Panc1 (cell line): Measurements from ENCODE around the gene MYH10. TPM values are rescaled to one million over a fixed set of nuclear protein-coding genes. Genes with fewer than 3 reads are reported as not detected.

Experiments used
- ATAC-seq: fragments of 200-7000 bp; cut with Tn5 transposase; 2 replicates; pipeline ENCODE4 v1.9.1; 2020; ENCODE audit warnings: mild to moderate bottlenecking, moderate library complexity
- BruUV-seq: library from RNA; stranded (reverse); fragments of 400-500 nt; replicated peaks from 2 replicates; lab custom pipeline; 2021; lab: Mats Ljungman, UMichigan
- CTCF ChIA-PET: fragments of 300-600 bp; sonication (Branson Sonifier 250); formaldehyde crosslinking; loops from one replicate; lab custom pipeline; 2022; ENCODE audit warnings: antibody characterized with exemption; lab: Charles Lee
- POLR2A ChIA-PET: fragments of 300-600 bp; sonication (Branson Sonifier 250); formaldehyde crosslinking; loops from one replicate; lab custom pipeline; 2022; ENCODE audit warnings: antibody characterized with exemption; lab: Charles Lee
- DNase-seq: peaks from one replicate; pipeline ENCODE4 v3.0.0-alpha.2; 2010; ENCODE audit warnings: low read depth, low spot score
- H3K27ac ChIP-seq: 2 replicates; pipeline ENCODE4 v1.5.1; 2011; ENCODE audit warnings: mild to moderate bottlenecking, low read length, inconsistent platforms
- H3K27me3 ChIP-seq: fragments of 200-500 bp; sonication (Bioruptor generic); 2 replicates; pipeline ENCODE4 v1.6.0; 2014; ENCODE audit warnings: low read length, inconsistent platforms; ENCODE audit not compliant: control insufficient read depth, insufficient read depth
- H3K36me3 ChIP-seq: fragments of 200-500 bp; sonication (Bioruptor generic); 2 replicates; pipeline ENCODE4 v1.5.1; 2014; ENCODE audit warnings: inconsistent platforms, mild to moderate bottlenecking, low read length, moderate library complexity; ENCODE audit not compliant: control insufficient read depth, insufficient read depth
- H3K4me1 ChIP-seq: 2 replicates; pipeline ENCODE4 v1.5.1; 2011; ENCODE audit warnings: inconsistent platforms, mild to moderate bottlenecking, low read length, moderate library complexity; ENCODE audit not compliant: control insufficient read depth, insufficient read depth
- H3K4me3 ChIP-seq, 2 experiments: 2 replicates each; pipeline ENCODE4 v1.5.1; 2011 to 2012; ENCODE audit warnings: low read depth in 2 of 2, low read length in 2 of 2, mild to moderate bottlenecking in 2 of 2, inconsistent platforms in 1 of 2, moderate library complexity in 1 of 2
- H3K9me3 ChIP-seq: fragments of 200-500 bp; sonication (Bioruptor generic); 2 replicates; pipeline ENCODE4 v1.5.1; 2014; ENCODE audit warnings: low read depth, mild to moderate bottlenecking, inconsistent platforms, low read length, moderate library complexity; ENCODE audit not compliant: control insufficient read depth, insufficient read depth
- POLR2AphosphoS5 ChIP-seq: IDR thresholded peaks from 2 replicates; pipeline ENCODE4 v1.6.1; 2012; ENCODE audit warnings: mild to moderate bottlenecking, low read depth, low read length, moderate library complexity
- SIN3A ChIP-seq: IDR thresholded peaks from 2 replicates; pipeline ENCODE4 v1.6.1; 2012; ENCODE audit warnings: low read depth, mild to moderate bottlenecking, low read length, moderate library complexity, borderline replicate concordance; ENCODE audit not compliant: insufficient read depth
- TCF7L2 ChIP-seq: IDR thresholded peaks from 2 replicates; pipeline ENCODE4 v1.6.1; 2011; ENCODE audit warnings: mild to moderate bottlenecking, low read depth, low read length, inconsistent platforms
- in situ Hi-C: cut with HindIII; loops from 2 replicates; pipeline ENCODE4 v1.10.0; 2016; ENCODE audit warnings: low sequenced_read_pairs, low pct_unique_long_range_greater_than_20kb
- intact Hi-C: fragments of 100-400 bp; cut with micrococcal nuclease; formaldehyde crosslinking; loops from one replicate; pipeline ENCODE4 v1.10.0; 2022; ENCODE audit not compliant: unreplicated experiment
- total RNA-seq: library from RNA; stranded (reverse); gene quantifications from one replicate; pipeline ENCODE4 v1.2.1, GENCODE V29; 2021; ENCODE audit not compliant: unreplicated experiment
- TF ChIP-seq, protein P1 (sequence below): fragments of 450-650 bp; IDR thresholded peaks from 2 replicates; pipeline ENCODE4 v1.5.1; 2017; ENCODE audit warnings: mild to moderate bottlenecking
- TF ChIP-seq, protein P2 (sequence below), 2 experiments: IDR thresholded peaks; 2 replicates each; pipeline ENCODE4 v1.6.1; 2011 to 2012; ENCODE audit warnings: low read depth in 2 of 2, control low read depth in 1 of 2, low read length in 1 of 2, mild to moderate bottlenecking in 1 of 2, moderate library complexity in 1 of 2; ENCODE audit not compliant: insufficient read depth in 1 of 2

MYH10 gene
- total RNA-seq, 1 experiment from 2014 or later = 36.5 TPM

DNA sequence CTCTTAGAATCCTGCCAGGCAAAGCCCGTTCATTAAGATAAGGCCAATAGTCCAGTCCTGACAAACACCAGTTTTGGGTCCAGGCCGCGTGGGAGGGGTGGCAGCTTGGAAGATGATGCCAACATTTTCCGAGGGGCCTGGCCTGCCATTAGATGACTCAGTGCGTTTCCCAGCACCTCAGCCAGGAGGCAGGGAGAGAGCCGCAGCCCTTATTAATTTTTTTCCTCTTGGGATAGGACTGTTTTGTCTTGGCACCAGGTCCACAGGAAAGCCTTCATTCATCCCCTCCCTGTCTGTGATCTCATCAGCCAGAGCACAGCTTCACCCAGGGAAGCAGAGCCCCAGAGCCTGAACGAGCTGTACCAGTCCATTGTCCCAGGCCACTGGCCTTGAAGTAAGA lies 199.6 kb downstream of the MYH10 start:
- BruUV-seq = no TSS peak
- in situ Hi-C loops = no loop called here
- no peak overlapping the region for H3K27ac ChIP-seq

DNA sequence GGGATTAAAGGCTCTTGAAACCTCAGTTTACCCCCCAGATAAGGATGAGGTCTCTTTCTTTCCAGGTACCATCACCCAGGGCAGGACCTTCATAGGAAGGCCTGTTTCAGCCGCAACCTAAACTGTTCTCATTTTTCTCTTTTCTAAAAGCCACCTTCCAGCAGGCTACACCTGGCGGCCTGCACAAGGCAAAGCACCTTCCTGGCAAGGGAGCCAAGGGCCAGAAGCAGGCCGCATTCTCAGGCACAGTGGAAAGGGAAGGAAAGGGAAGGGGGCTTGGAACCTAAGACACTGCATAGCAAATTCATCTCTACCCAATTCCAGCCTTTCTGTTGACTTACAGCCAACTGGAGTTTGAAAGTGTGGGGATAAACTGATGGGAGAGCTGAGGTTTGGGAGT lies 203.7 kb downstream of the MYH10 start:
- intact Hi-C loops = no loop called here
- DNase-seq (no peak), ATAC-seq (no peak)
- ChIA-PET POLR2A (no interaction called here), CTCF (interaction anchor here (0.6 kb wide), 1 partner anchor 331 kb away, joined by 3 read pairs; no protein-coding TSS in a partner anchor)
- no TSS peak for BruUV-seq
- Histone ChIP-seq H3K4me3 (no peak overlapping the region), H3K36me3 (no peaks in the 10 kb centered on the region), H3K9me3 (no peaks in the 10 kb centered on the region), H3K27me3 (no peaks in the 10 kb centered on the region; the same call in 1 of the 2 replicates), H3K4me1 (no peaks in the 10 kb centered on the region), H3K27ac (no peak overlapping the region)
- TF ChIP-seq, protein P1, sequence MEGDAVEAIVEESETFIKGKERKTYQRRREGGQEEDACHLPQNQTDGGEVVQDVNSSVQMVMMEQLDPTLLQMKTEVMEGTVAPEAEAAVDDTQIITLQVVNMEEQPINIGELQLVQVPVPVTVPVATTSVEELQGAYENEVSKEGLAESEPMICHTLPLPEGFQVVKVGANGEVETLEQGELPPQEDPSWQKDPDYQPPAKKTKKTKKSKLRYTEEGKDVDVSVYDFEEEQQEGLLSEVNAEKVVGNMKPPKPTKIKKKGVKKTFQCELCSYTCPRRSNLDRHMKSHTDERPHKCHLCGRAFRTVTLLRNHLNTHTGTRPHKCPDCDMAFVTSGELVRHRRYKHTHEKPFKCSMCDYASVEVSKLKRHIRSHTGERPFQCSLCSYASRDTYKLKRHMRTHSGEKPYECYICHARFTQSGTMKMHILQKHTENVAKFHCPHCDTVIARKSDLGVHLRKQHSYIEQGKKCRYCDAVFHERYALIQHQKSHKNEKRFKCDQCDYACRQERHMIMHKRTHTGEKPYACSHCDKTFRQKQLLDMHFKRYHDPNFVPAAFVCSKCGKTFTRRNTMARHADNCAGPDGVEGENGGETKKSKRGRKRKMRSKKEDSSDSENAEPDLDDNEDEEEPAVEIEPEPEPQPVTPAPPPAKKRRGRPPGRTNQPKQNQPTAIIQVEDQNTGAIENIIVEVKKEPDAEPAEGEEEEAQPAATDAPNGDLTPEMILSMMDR = no peak
- TF ChIP-seq POLR2AphosphoS5 = no peak
- in situ Hi-C loops = no loop called here

More for the DNA sequence above, 199.6 kb downstream of the MYH10 start:
- ATAC-seq (no peak), DNase-seq (no peak)
- no peak overlapping the region for H3K4me3 ChIP-seq
- no peaks in the 10 kb centered on the region for H3K36me3 ChIP-seq
- ChIA-PET POLR2A (no interaction called here), CTCF (no interaction called here)
- TF ChIP-seq, protein P1 = no peak
- TF ChIP-seq TCF7L2 (no peak), SIN3A (no peak), POLR2AphosphoS5 (no peak)
- TF ChIP-seq, protein P2, sequence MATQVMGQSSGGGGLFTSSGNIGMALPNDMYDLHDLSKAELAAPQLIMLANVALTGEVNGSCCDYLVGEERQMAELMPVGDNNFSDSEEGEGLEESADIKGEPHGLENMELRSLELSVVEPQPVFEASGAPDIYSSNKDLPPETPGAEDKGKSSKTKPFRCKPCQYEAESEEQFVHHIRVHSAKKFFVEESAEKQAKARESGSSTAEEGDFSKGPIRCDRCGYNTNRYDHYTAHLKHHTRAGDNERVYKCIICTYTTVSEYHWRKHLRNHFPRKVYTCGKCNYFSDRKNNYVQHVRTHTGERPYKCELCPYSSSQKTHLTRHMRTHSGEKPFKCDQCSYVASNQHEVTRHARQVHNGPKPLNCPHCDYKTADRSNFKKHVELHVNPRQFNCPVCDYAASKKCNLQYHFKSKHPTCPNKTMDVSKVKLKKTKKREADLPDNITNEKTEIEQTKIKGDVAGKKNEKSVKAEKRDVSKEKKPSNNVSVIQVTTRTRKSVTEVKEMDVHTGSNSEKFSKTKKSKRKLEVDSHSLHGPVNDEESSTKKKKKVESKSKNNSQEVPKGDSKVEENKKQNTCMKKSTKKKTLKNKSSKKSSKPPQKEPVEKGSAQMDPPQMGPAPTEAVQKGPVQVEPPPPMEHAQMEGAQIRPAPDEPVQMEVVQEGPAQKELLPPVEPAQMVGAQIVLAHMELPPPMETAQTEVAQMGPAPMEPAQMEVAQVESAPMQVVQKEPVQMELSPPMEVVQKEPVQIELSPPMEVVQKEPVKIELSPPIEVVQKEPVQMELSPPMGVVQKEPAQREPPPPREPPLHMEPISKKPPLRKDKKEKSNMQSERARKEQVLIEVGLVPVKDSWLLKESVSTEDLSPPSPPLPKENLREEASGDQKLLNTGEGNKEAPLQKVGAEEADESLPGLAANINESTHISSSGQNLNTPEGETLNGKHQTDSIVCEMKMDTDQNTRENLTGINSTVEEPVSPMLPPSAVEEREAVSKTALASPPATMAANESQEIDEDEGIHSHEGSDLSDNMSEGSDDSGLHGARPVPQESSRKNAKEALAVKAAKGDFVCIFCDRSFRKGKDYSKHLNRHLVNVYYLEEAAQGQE (IDR thresholded peaks at IDR 0.05; ENCODE audit: insufficient read depth in 1 of 2, low read depth in 2 of 2, low read length in 1 of 2) = no peak
- H3K27me3 ChIP-seq = no peaks in the 10 kb centered on the region
- H3K9me3 ChIP-seq = no peaks in the 10 kb centered on the region
- no peaks in the 10 kb centered on the region; the same call in 1 of the 2 replicates for H3K4me1 ChIP-seq
- intact Hi-C loops = no loop called here
